ENCODE results near the gene C4A. TPM values are rescaled to one million over a fixed set of nuclear protein-coding genes. Genes with fewer than 3 reads are reported as not detected.
"Not testable (repeated sequence)": the region's sequence is repeated elsewhere in the genome, so short reads cannot be mapped to it uniquely, and the experiment has no call there.

Gene C4A
- total RNA-seq, 2 experiments from 2014 or later, result 2.9 to 4.8 TPM

GRCh38 chr6:32012941-32013617 is 31.2 kb downstream of the C4A start:
- H3K27ac ChIP-seq (ENCODE audit: low read depth, low read length, poor library complexity, severe bottlenecking); H3K4me1 ChIP-seq (ENCODE audit: insufficient read depth, low read length, poor library complexity, severe bottlenecking); H3K4me2 ChIP-seq (ENCODE audit: low read length); H4K20me1 ChIP-seq (ENCODE audit: insufficient read depth, low read length); CTCF ChIA-PET (ENCODE audit: unreplicated experiment); BruUV-seq (replicated peaks); H2AFZ ChIP-seq (ENCODE audit: low read length); POLR2A ChIA-PET; H3K79me2 ChIP-seq (ENCODE audit: insufficient read depth, low read depth, low read length); H3K9me3 ChIP-seq (ENCODE audit: low read length); DNase-seq (ENCODE audit: low spot score); H3K36me3 ChIP-seq (ENCODE audit: insufficient read depth, low read length); intact Hi-C loops (cut with micrococcal nuclease; ENCODE audit: unreplicated experiment); H3K4me3 ChIP-seq (ENCODE audit: low read depth, low read length, poor library complexity, severe bottlenecking); H3K9me2 ChIP-seq (ENCODE audit: insufficient read depth, low read length): not testable (repeated sequence)

GRCh38 chr6:32013738-32014137 is 31.9 kb downstream of the C4A start:
- DNase-seq (ENCODE audit: low spot score); H3K27ac ChIP-seq (ENCODE audit: low read depth, low read length, poor library complexity, severe bottlenecking); H3K4me3 ChIP-seq (ENCODE audit: low read depth, low read length, poor library complexity, severe bottlenecking); H3K79me2 ChIP-seq (ENCODE audit: insufficient read depth, low read depth, low read length); POLR2A ChIA-PET; CTCF ChIA-PET (ENCODE audit: unreplicated experiment); H2AFZ ChIP-seq (ENCODE audit: low read length); intact Hi-C loops (cut with micrococcal nuclease; ENCODE audit: unreplicated experiment); BruUV-seq (replicated peaks); H3K4me2 ChIP-seq (ENCODE audit: low read length); H3K36me3 ChIP-seq (ENCODE audit: insufficient read depth, low read length); H3K9me2 ChIP-seq (ENCODE audit: insufficient read depth, low read length); H3K4me1 ChIP-seq (ENCODE audit: insufficient read depth, low read length, poor library complexity, severe bottlenecking); H3K9me3 ChIP-seq (ENCODE audit: low read length); H4K20me1 ChIP-seq (ENCODE audit: insufficient read depth, low read length): not testable (repeated sequence)

DNA sequence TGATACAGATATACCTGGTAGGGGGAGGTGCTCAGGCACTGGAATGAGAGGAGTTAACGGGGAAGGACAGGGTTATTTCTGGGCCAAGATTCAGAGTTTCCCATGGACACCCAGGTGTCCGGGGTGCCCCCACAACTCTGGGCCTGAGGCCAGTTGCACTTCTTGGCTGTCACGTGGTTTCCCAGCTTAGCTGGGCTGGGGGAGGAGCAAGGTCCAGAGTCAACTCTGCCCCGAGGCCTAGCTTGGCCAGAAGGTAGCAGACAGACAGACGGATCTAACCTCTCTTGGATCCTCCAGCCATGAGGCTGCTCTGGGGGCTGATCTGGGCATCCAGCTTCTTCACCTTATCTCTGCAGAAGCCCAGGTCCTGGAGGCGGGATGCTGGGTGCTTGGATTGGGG is 32.7 kb downstream of the C4A start, which contains the start of gene C4B:
C4B (plus strand) TSS at position 249 of the 400 bp plus-strand sequence; CDS start at position 300, 51 bp downstream.
- POLR2A ChIA-PET, result not testable (repeated sequence)

DNA sequence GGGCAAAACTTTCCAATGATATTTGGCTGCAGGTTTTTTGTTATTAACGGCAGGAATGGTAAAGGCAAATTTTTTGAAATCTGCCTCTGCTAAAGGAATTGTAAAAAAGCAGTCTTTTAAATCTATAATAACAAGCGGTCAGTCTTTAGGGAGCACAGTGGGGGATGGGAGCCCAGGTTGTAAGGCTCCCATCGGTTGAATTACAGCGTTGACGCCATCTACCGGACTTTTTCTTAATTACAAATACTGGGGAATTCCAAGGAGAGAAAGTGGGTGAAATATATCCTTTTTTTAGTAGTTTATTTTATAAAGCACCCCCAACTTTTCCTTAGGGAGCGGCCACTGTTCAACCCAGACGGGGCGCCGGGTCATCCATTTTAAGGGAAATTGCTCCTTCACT is 40.2 kb downstream of the C4A start:
- H3K36me3 ChIP-seq (ENCODE audit: insufficient read depth, low read length); POLR2A ChIA-PET; H3K4me1 ChIP-seq (ENCODE audit: insufficient read depth, low read length, poor library complexity, severe bottlenecking); intact Hi-C loops (cut with micrococcal nuclease; ENCODE audit: unreplicated experiment); H2AFZ ChIP-seq (ENCODE audit: low read length); BruUV-seq (replicated peaks); H3K9me3 ChIP-seq (ENCODE audit: low read length); H3K4me2 ChIP-seq (ENCODE audit: low read length); H3K4me3 ChIP-seq (ENCODE audit: low read depth, low read length, poor library complexity, severe bottlenecking); H3K79me2 ChIP-seq (ENCODE audit: insufficient read depth, low read depth, low read length); DNase-seq (ENCODE audit: low spot score); H4K20me1 ChIP-seq (ENCODE audit: insufficient read depth, low read length); H3K27ac ChIP-seq (ENCODE audit: low read depth, low read length, poor library complexity, severe bottlenecking); CTCF ChIA-PET (ENCODE audit: unreplicated experiment); H3K9me2 ChIP-seq (ENCODE audit: insufficient read depth, low read length): not testable (repeated sequence)

More for the DNA sequence above, 32.7 kb downstream of the C4A start, which contains the start of gene C4B:
- H2AFZ ChIP-seq (ENCODE audit: low read length); H3K9me3 ChIP-seq (ENCODE audit: low read length); H3K27ac ChIP-seq (ENCODE audit: low read depth, low read length, poor library complexity, severe bottlenecking); CTCF ChIA-PET (ENCODE audit: unreplicated experiment); H3K4me1 ChIP-seq (ENCODE audit: insufficient read depth, low read length, poor library complexity, severe bottlenecking); intact Hi-C loops (cut with micrococcal nuclease; ENCODE audit: unreplicated experiment); BruUV-seq (replicated peaks); H3K4me3 ChIP-seq (ENCODE audit: low read depth, low read length, poor library complexity, severe bottlenecking); H3K36me3 ChIP-seq (ENCODE audit: insufficient read depth, low read length); H3K9me2 ChIP-seq (ENCODE audit: insufficient read depth, low read length); H3K4me2 ChIP-seq (ENCODE audit: low read length); H4K20me1 ChIP-seq (ENCODE audit: insufficient read depth, low read length); H3K79me2 ChIP-seq (ENCODE audit: insufficient read depth, low read depth, low read length); DNase-seq (ENCODE audit: low spot score): not testable (repeated sequence)

GRCh38 chr6:32028631-32029030 is 46.8 kb downstream of the C4A start:
- POLR2A ChIA-PET; H3K9me2 ChIP-seq (ENCODE audit: insufficient read depth, low read length); H3K36me3 ChIP-seq (ENCODE audit: insufficient read depth, low read length); H3K4me3 ChIP-seq (ENCODE audit: low read depth, low read length, poor library complexity, severe bottlenecking); CTCF ChIA-PET (ENCODE audit: unreplicated experiment); H2AFZ ChIP-seq (ENCODE audit: low read length); intact Hi-C loops (cut with micrococcal nuclease; ENCODE audit: unreplicated experiment); H3K27ac ChIP-seq (ENCODE audit: low read depth, low read length, poor library complexity, severe bottlenecking); DNase-seq (ENCODE audit: low spot score); BruUV-seq (replicated peaks); H3K79me2 ChIP-seq (ENCODE audit: insufficient read depth, low read depth, low read length); H3K9me3 ChIP-seq (ENCODE audit: low read length); H3K4me1 ChIP-seq (ENCODE audit: insufficient read depth, low read length, poor library complexity, severe bottlenecking); H3K4me2 ChIP-seq (ENCODE audit: low read length); H4K20me1 ChIP-seq (ENCODE audit: insufficient read depth, low read length): not testable (repeated sequence)

DNA sequence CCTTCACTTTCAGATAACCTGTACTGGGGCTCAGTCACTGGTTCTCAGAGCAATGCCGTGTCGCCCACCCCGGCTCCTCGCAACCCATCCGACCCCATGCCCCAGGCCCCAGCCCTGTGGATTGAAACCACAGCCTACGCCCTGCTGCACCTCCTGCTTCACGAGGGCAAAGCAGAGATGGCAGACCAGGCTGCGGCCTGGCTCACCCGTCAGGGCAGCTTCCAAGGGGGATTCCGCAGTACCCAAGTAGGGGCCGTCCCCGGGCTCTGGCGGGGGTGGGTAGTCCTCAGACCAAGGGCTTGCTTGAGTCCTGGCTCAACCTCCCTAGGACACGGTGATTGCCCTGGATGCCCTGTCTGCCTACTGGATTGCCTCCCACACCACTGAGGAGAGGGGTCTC is 47.7 kb downstream of the C4A start:
- DNase-seq (ENCODE audit: low spot score); CTCF ChIA-PET (ENCODE audit: unreplicated experiment); H3K4me1 ChIP-seq (ENCODE audit: insufficient read depth, low read length, poor library complexity, severe bottlenecking); intact Hi-C loops (cut with micrococcal nuclease; ENCODE audit: unreplicated experiment); BruUV-seq (replicated peaks); H2AFZ ChIP-seq (ENCODE audit: low read length); H3K36me3 ChIP-seq (ENCODE audit: insufficient read depth, low read length); H3K27ac ChIP-seq (ENCODE audit: low read depth, low read length, poor library complexity, severe bottlenecking); H3K4me3 ChIP-seq (ENCODE audit: low read depth, low read length, poor library complexity, severe bottlenecking); H3K9me2 ChIP-seq (ENCODE audit: insufficient read depth, low read length); H4K20me1 ChIP-seq (ENCODE audit: insufficient read depth, low read length); H3K4me2 ChIP-seq (ENCODE audit: low read length); H3K9me3 ChIP-seq (ENCODE audit: low read length); H3K79me2 ChIP-seq (ENCODE audit: insufficient read depth, low read depth, low read length); POLR2A ChIA-PET: not testable (repeated sequence)
